Endothelial cell of hepatic sinusoid (primary cell): ENCODE measurements around the gene RCN2.

Experiments used
- in situ Hi-C: cut with HindIII; loops from 2 replicates; pipeline ENCODE4 v1.10.0; 2017; ENCODE audit warnings: low sequenced_read_pairs

The RCN2 gene

GRCh38 chr15:76932135-76932966, 802 bp downstream of the RCN2 start:
- in situ Hi-C loops: no loop called here

GRCh38 chr15:76935620-76936019, 4.1 kb downstream of the RCN2 start:
- in situ Hi-C loops: no loop called here

GRCh38 chr15:76936671-76937070, 5.1 kb downstream of the RCN2 start:
- in situ Hi-C loops: no loop called here

GRCh38 chr15:76938752-76939151, 7.2 kb downstream of the RCN2 start:
- in situ Hi-C loops: no loop called here

- in situ Hi-C loops: loop anchor here (10.0 kb wide), 1 partner anchor 175 kb away; no protein-coding TSS in a partner anchor
These were observed 8.2 kb downstream of the RCN2 start for GRCh38 chr15:76939715-76940114.

- in situ Hi-C loops: loop anchor here (10.0 kb wide), 1 partner anchor 177 kb away; no protein-coding TSS in a partner anchor
These were observed 10.1 kb downstream of the RCN2 start for GRCh38 chr15:76941636-76942035.

GRCh38 chr15:76942331-76942730, 10.8 kb downstream of the RCN2 start:
- in situ Hi-C loops: loop anchor here (10.0 kb wide), 1 partner anchor 178 kb away; no protein-coding TSS in a partner anchor

- in situ Hi-C loops: loop anchor here (10.0 kb wide), 1 partner anchor 181 kb away; no protein-coding TSS in a partner anchor
These were observed 14.0 kb downstream of the RCN2 start for GRCh38 chr15:76945494-76946093.

- in situ Hi-C loops: loop anchor here (10.0 kb wide), 1 partner anchor 183 kb away; no protein-coding TSS in a partner anchor
These were observed 15.9 kb downstream of the RCN2 start for GRCh38 chr15:76947454-76947853.

GRCh38 chr15:76951220-76951619, 19.7 kb downstream of the RCN2 start:
- in situ Hi-C loops: loop anchor here (25.0 kb wide), 1 partner anchor 586 kb away; no protein-coding TSS in a partner anchor

- in situ Hi-C loops: loop anchor here (25.0 kb wide), 1 partner anchor 583 kb away; no protein-coding TSS in a partner anchor
These were observed 22.4 kb downstream of the RCN2 start for GRCh38 chr15:76953913-76954312.

GRCh38 chr15:76954744-76955143, 23.2 kb downstream of the RCN2 start:
- in situ Hi-C loops: loop anchor here (25.0 kb wide), 1 partner anchor 583 kb away; no protein-coding TSS in a partner anchor

GRCh38 chr15:76961268-76962011, 29.9 kb downstream of the RCN2 start:
- in situ Hi-C loops: loop anchor here (25.0 kb wide), 1 partner anchor 576 kb away; no protein-coding TSS in a partner anchor

- in situ Hi-C loops: loop anchor here (25.0 kb wide), 1 partner anchor 575 kb away; no protein-coding TSS in a partner anchor
These were observed 30.9 kb downstream of the RCN2 start for GRCh38 chr15:76962337-76963013.

GRCh38 chr15:76963596-76963995, 32.0 kb downstream of the RCN2 start:
- in situ Hi-C loops: loop anchor here (25.0 kb wide), 1 partner anchor 574 kb away; no protein-coding TSS in a partner anchor

GRCh38 chr15:76964157-76964556, 32.6 kb downstream of the RCN2 start:
- in situ Hi-C loops: loop anchor here (25.0 kb wide), 1 partner anchor 573 kb away; no protein-coding TSS in a partner anchor

GRCh38 chr15:76966051-76966450, 34.5 kb downstream of the RCN2 start:
- in situ Hi-C loops: loop anchor here (25.0 kb wide), 1 partner anchor 571 kb away; no protein-coding TSS in a partner anchor

- in situ Hi-C loops: loop anchor here (25.0 kb wide), 1 partner anchor 570 kb away; no protein-coding TSS in a partner anchor
These were observed 35.5 kb downstream of the RCN2 start for GRCh38 chr15:76967067-76967466.

GRCh38 chr15:76968306-76968705, 36.8 kb downstream of the RCN2 start:
- in situ Hi-C loops: loop anchor here (25.0 kb wide), 1 partner anchor 569 kb away; no protein-coding TSS in a partner anchor
